Hepatocyte (in vitro differentiated cells): ENCODE data around the gene OIT3.

Source experiments
- EZH2 ChIP-seq: fragments of 200-600 bp; sonication (generic); IDR thresholded peaks from 2 replicates; pipeline ENCODE4 v1.6.1; 2016; ENCODE audit warnings: antibody characterized with exemption, mild to moderate bottlenecking, borderline replicate concordance
- TF ChIP-seq, protein P1 (sequence below): fragments of 200-600 bp; sonication (generic); IDR thresholded peaks from 2 replicates; pipeline ENCODE4 v1.5.1; 2016; ENCODE audit warnings: antibody characterized with exemption, mild to moderate bottlenecking; ENCODE audit not compliant: poor library complexity

DNA sequence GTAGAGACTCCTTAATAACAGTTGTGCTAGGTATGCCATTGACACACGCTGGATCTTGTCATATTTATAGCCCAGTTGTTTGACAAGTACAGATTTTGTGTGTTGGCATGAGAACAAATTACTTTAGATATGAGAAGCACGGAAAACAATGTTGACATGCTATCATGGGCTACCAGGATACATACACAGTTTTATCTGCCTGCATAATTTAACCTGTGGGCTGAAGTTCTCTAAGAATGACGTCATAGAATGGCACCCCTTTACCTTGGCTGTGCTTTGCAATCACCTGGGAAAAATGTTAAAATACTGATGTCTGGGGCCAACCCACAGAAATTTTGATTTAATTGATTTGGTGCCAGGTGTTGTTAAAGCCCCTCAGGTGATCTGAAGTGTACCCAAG, 58.2 kb downstream of the OIT3 start:
- TF ChIP-seq, protein P1, sequence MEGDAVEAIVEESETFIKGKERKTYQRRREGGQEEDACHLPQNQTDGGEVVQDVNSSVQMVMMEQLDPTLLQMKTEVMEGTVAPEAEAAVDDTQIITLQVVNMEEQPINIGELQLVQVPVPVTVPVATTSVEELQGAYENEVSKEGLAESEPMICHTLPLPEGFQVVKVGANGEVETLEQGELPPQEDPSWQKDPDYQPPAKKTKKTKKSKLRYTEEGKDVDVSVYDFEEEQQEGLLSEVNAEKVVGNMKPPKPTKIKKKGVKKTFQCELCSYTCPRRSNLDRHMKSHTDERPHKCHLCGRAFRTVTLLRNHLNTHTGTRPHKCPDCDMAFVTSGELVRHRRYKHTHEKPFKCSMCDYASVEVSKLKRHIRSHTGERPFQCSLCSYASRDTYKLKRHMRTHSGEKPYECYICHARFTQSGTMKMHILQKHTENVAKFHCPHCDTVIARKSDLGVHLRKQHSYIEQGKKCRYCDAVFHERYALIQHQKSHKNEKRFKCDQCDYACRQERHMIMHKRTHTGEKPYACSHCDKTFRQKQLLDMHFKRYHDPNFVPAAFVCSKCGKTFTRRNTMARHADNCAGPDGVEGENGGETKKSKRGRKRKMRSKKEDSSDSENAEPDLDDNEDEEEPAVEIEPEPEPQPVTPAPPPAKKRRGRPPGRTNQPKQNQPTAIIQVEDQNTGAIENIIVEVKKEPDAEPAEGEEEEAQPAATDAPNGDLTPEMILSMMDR: no peak
- TF ChIP-seq EZH2: no peak
